Measurements from ENCODE around the gene NCAPD3. TPM values are rescaled to one million over a fixed set of nuclear protein-coding genes. Genes with fewer than 3 reads are reported as not detected.

Gene NCAPD3
- total and polyA plus RNA-seq, 2 of the 13 experiments (the other 11 are each of a cell fraction or from before 2014, with no cell fraction given) = 20.7 to 25.6 TPM

- peaks cover 7% of the 10 kb centered on the region for H4K20me1 ChIP-seq (ENCODE audit: insufficient read depth, low read length)
- in situ Hi-C loops (cut with HindIII; ENCODE audit: extremely low pct_ligation_motif_present, low pct_unique_long_range_greater_than_20kb) (no loop called here), intact Hi-C loops (cut with micrococcal nuclease; ENCODE audit: unreplicated experiment) (no loop called here)
- BruUV-seq (replicated peaks) = no TSS peak
- DNase-seq (ENCODE audit: low spot score) = no peak
- CTCF ChIA-PET (ENCODE audit: low intra/inter-chr PET ratio, low total read pairs) = no interaction called here
- no peak overlapping the region for H3K4me2 ChIP-seq (ENCODE audit: low read depth, low read length)
- FAIRE-seq = no peak
- H3K9ac ChIP-seq (ENCODE audit: insufficient read depth, low read depth, low read length) = no peak overlapping the region
- ATAC-seq = no peak
- H3K36me3 ChIP-seq (replicated peaks in 1 of 2; ENCODE audit: control insufficient read depth in 1 of 2, insufficient read depth in 2 of 2, low read length in 2 of 2) = peaks cover 4 to 5% of the 10 kb centered on the region in 2 experiments; a peak in 3 of 5 replicates
- H3K27ac ChIP-seq (ENCODE audit: extremely low read length, insufficient read depth, low read length) = no peak overlapping the region
- POLR2A ChIA-PET = no interaction called here
- H2AFZ ChIP-seq (ENCODE audit: low read length) = no peak overlapping the region
- WGBS (ENCODE audit: low lambda C conversion rate) = 95% methylated on average over 7 of the region's 7 CpGs
- no peaks in the 10 kb centered on the region for H3K9me3 ChIP-seq (ENCODE audit: low read length)
- H3K79me2 ChIP-seq (ENCODE audit: insufficient read depth, low read length) = no peaks in the 10 kb centered on the region
- H3K27me3 ChIP-seq (ENCODE audit: control insufficient read depth in 1 of 2, insufficient read depth in 2 of 2, low read length in 2 of 2) = no peaks in the 10 kb centered on the region
- H3K4me1 ChIP-seq (ENCODE audit: insufficient read depth, low read length) = peaks cover 24% of the 10 kb centered on the region
- no peak overlapping the region for H3K4me3 ChIP-seq (replicated peaks in 1 of 3; ENCODE audit: insufficient read depth in 1 of 3, low read depth in 2 of 3, low read length in 3 of 3)
- TF ChIP-seq ZFP90 (CRISPR knock-in tag; IDR thresholded peaks at IDR 0.05; ENCODE audit: borderline replicate concordance) = no peak
- no peak for TF ChIP-seq HNF4G (IDR thresholded peaks at IDR 0.05; ENCODE audit: borderline replicate concordance, low read depth, low read length)
- no peak for TF ChIP-seq HNF4G (CRISPR knock-in tag; IDR thresholded peaks at IDR 0.05; ENCODE audit: borderline replicate concordance, low read depth)
- TF ChIP-seq TCF7L2 (IDR thresholded peaks at IDR 0.05; ENCODE audit: low read depth, low read length) = no peak
- TF ChIP-seq ZFP41 (CRISPR knock-in tag; IDR thresholded peaks at IDR 0.05; ENCODE audit: borderline replicate concordance) = no peak
- TF ChIP-seq ZNF761 (CRISPR knock-in tag; conservative IDR thresholded peaks at IDR 0.05) = no peak
- no peak for TF ChIP-seq ZNF850 (CRISPR knock-in tag; conservative IDR thresholded peaks at IDR 0.05)
- TF ChIP-seq ZNF576 (CRISPR knock-in tag; IDR thresholded peaks at IDR 0.05) = no peak
- no peak for TF ChIP-seq SNAPC2 (CRISPR knock-in tag; IDR thresholded peaks at IDR 0.05)
- TF ChIP-seq DNMT3B (CRISPR knock-in tag; conservative IDR thresholded peaks at IDR 0.05) = no peak
- TF ChIP-seq ZNF224 (CRISPR knock-in tag; IDR thresholded peaks at IDR 0.05) = no peak
- TF ChIP-seq KMT2B (CRISPR knock-in tag; IDR thresholded peaks at IDR 0.05) = no peak
- TF ChIP-seq SCMH1 (CRISPR knock-in tag; IDR thresholded peaks at IDR 0.05; ENCODE audit: borderline replicate concordance) = no peak
- no peak for TF ChIP-seq ARID3A (IDR thresholded peaks at IDR 0.05; ENCODE audit: low read depth, low read length)
- TF ChIP-seq MEIS2 (CRISPR knock-in tag; IDR thresholded peaks at IDR 0.05) = no peak
- TF ChIP-seq PAWR (CRISPR knock-in tag; IDR thresholded peaks at IDR 0.05; ENCODE audit: borderline replicate concordance) = no peak
- no peak for TF ChIP-seq ZHX2 (IDR thresholded peaks at IDR 0.05; ENCODE audit: low read depth)
- no peak for TF ChIP-seq ZHX2 (CRISPR knock-in tag; IDR thresholded peaks at IDR 0.05; ENCODE audit: borderline replicate concordance)
These were observed 13.2 kb upstream of the NCAPD3 start for GRCh38 chr11:134236834-134237556.
